GM12878 (cell line): ENCODE results near the gene RAI14.

Experiments
- CTCF ChIP-seq, 3 experiments: IDR thresholded peaks in 2 of 3; conservative IDR thresholded peaks in 1 of 3; 2 replicates each; pipeline ENCODE4 v1.5.1; 2011; ENCODE audit warnings: low read depth in 3 of 3, low read length in 3 of 3, mild to moderate bottlenecking in 3 of 3, control low read depth in 2 of 3, moderate library complexity in 2 of 3, inconsistent platforms in 1 of 3, mixed read lengths in 1 of 3; ENCODE audit not compliant: control insufficient read depth in 2 of 3, insufficient read depth in 1 of 3; ENCODE audit errors: extremely low read depth in 1 of 3
- HDGF ChIP-seq: fragments of 450-650 bp; IDR thresholded peaks from 2 replicates; pipeline ENCODE4 v1.6.1; 2016; ENCODE audit warnings: antibody characterized with exemption
- MYC ChIP-seq: IDR thresholded peaks from 2 replicates; pipeline ENCODE4 v1.6.1; 2011; ENCODE audit warnings: mild to moderate bottlenecking, low read length, moderate library complexity, inconsistent platforms; ENCODE audit not compliant: insufficient read depth, insufficient replicate concordance, insufficient read length, severe bottlenecking
- STAT3 ChIP-seq: IDR thresholded peaks from 2 replicates; pipeline ENCODE4 v1.6.1; 2011; ENCODE audit warnings: low read depth, low read length, improper control_type of control experiment
- USF2 ChIP-seq: IDR thresholded peaks from 2 replicates; pipeline ENCODE4 v1.6.1; 2011; ENCODE audit warnings: low read depth, low read length, improper control_type of control experiment, borderline replicate concordance

GRCh38 chr5:34639852-34640626, 16.1 kb upstream of the RAI14 start:
- TF ChIP-seq CTCF (IDR thresholded peaks at IDR 0.05 in 2 of 3, conservative IDR thresholded peaks at IDR 0.05 in 1 of 3; ENCODE audit: control insufficient read depth in 2 of 3, extremely low read depth in 1 of 3, insufficient read depth in 1 of 3, low read depth in 3 of 3, low read length in 3 of 3) (no peak), USF2 (no peak), MYC (no peak), STAT3 (no peak), HDGF (no peak)
